HG03439 (cell line): ENCODE results near the gene UBE2O.

ENCODE experiments used
- ATAC-seq: cut with Tn5 transposase; IDR thresholded peaks from one replicate; pipeline ENCODE4 v1.9.1; 2021; ENCODE audit warnings: mild to moderate bottlenecking, moderate library complexity; ENCODE audit not compliant: unreplicated experiment

Gene UBE2O

DNA sequence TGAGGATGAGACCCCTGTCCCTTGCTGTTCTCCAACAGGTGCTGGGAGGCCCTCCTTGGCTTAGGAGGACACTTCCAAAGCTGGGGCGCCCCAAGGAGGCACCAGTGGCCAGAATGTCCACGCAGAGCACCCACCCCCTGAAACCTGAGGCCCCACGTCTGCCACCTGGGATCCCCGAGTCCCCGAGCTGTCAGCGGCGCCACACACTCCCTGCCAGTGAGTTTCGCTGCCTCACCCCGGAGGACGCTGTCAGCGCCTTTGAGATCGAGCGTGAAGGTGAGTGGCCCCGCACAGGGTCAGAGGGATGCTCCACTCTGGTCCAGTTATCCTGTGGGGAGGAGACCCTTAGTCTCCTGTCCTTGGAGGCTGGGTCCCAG lies 15.7 kb upstream of the UBE2O start:
- no peak for ATAC-seq

DNA sequence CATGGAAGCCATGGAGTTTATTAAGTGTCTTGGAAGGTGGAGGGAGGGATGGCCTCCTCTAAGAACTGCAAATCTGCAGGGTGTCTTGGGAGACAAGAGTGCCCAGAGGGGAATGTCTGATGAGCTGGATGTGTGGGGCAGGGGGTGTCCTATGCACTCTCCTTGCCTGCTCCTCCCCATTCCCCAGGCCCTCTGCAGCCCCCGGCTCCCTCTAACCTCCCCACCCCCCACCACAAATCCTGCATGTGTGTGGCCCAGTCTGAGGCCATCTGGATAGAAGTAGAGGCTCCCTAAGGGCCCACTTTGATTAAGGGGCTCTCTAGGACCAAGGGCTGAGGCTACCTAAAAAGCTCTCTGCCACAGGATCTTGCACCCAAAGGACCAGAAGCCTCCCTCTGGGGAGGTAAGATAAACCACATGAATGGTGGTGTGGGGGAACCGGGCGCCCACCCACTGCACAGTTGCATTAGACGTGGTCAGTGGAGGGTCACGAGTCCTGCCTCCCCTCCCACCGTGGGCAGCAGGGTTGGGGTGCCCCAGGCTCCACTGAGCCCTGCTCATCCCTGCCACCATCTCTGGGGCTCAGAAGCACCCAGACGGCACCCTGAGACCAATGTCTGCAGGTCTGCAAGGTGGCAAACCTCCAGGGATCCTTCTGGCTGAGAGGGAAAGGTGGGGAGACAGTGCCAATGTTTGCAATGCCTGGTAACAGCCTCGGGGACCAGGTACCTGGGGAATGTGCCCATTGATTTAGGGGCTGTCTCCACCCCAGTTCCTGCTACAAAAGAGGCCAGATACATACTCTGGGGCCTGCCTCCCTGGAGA lies 15.1 kb upstream of the UBE2O start:
- no peak for ATAC-seq

- ATAC-seq: no peak
These were observed 14.4 kb upstream of the UBE2O start, which contains the start of gene AANAT for GRCh38 chr17:76467366-76467765. AANAT (plus strand) TSS chr17:76467603; CDS start chr17:76468747, 1,144 bp downstream.

DNA sequence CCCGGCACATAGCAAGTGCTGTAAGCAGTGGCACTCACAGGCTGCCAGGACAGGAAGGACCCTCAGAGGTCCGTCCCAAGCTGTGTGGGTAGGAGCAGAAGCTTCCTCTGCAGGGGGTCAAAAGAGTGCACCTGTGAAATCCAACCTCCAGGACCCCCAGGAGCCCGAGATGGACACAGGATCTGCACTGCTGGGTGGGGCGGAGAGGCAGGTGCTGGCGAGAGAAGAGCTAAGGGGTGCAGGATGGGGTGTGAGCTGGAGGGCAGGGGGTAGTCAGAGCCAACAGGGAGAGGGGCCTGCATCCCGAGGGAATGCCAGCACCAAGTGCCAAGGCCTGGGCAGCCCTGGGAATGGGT lies 13.8 kb upstream of the UBE2O start:
- no peak for ATAC-seq

DNA sequence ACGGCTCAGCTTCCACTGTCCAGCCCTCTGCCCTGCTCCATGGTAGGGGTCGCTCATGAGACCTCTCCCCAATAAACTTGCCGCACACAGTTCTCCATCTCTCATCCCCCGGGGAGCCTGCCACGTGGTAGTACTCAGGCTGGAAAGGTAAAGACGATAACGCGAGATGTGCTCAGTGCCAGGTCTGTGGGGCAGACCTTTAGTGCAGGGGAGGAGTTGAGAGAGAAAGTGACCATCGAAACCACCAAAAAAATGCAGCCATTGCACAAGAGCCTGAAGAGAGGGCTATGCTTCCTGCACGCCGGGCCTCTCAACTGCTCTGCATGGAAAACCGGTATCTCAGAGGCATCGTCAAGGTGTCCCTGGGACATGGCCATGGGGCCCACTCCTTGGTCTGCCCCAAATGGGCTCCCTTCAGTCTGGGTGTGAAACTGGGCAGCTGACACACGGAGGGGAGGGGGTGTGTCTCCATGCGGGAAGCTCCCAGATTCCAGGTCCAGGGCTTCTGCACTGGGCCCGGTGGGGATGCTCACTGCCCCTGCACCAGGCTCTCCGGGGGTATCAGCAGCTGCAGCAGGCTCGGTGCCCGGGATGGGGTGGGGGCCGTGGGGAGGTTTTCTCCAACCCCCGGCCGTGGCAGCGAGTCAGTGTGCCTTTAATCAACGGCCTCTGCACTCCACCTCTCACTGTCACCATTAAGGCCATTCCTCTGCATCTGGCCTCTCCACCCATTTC lies 9.8 kb upstream of the UBE2O start:
- ATAC-seq: no peak

DNA sequence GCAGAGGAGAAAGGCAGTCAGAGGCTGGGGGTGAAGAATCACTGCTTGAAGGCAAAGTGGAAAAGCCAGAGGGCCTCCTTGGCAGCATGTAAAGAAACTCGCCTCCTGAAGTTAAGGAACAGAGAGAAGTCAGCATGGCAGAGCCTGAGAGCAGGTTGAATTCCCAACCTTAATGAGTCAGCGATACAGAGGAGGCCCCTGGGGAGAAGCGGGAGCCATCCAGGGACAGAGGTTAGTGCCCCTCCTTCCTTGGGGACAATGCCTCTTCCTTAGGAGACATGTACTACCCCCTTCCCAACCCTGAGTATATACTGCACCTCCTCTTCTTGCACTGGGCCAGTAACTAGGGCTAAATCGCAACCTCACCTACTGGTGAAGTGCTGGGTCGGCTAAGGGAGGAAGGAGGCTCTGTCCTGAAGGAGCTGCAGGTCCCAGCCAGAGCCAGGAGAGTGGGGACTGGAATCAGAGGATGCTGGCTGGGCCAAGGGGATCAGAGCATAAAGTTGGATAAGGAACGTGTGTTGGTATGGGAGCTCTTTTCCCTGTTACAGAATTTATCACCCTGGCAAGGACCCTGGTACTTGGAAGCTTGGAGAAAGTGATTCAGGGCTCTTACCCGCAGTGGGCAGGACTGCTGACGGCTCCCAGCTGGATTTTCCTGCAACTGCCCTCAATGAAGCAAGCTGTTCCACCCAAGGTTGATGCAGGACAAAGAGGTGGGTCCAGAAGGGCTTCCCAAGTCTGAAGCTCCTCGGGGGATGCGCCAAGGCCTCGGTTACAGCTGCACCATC lies 9.0 kb upstream of the UBE2O start:
- ATAC-seq: no peak

- no peak for ATAC-seq
These were observed 6.7 kb upstream of the UBE2O start for GRCh38 chr17:76459674-76460073.

DNA sequence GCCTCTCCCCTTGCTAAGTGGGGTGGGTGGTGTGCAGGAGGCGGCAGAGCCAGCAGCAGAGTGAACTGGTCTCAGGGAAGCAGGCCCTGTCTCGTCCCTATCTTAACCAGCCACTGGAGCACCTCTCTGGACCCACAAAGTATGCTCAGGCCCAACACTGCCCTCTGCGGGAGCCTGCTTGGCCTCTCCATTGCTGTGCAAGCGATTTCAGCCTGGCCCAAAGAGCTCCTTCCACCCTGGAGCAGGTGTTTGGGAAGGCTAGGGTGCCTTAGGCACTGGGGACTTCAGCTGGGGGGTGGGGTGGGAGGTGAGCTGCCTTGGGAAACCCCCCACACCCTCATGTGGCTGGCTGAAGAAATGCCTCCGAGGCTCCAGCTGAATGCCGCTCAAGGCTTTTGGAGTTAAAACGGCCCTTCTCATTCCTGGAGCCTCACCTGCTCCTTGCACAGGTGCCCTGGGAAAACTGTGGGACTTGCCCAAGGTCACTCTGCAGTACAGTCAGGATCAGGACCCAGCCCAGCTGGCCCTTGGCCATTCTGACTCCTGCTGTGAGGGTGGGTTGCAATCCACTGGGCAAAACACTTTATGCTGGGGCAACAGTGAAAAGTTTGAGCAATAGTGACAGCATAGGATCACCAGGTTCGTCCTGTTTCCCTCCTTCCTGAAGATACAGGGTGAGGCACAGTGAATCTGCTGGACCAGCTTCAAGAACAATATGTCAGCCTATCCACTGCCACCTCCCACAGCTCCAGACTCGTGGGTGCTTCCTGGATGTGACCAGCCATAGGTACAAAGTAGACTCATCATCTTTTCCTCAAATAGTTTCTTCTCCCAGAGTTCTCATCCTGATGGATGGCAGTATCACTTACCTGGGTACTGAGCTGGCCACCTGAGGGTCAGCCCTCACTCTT lies 5.9 kb upstream of the UBE2O start:
- no peak for ATAC-seq

DNA sequence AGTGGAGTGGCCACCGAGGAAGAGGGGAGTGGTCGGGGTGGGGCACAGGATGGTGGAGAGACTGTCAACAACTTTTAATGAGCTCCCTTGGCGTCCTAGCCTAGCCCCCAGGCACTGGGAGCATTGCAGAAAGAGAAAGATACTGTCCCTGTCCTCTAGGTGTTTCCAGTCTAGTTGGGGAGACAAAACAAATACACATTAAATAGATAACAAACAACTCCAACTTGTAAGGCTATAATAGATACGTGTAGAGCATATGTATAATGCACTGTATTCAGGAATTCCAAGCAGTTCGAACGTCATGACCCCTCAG lies 435 bp upstream of the UBE2O start:
- ATAC-seq: no peak

DNA sequence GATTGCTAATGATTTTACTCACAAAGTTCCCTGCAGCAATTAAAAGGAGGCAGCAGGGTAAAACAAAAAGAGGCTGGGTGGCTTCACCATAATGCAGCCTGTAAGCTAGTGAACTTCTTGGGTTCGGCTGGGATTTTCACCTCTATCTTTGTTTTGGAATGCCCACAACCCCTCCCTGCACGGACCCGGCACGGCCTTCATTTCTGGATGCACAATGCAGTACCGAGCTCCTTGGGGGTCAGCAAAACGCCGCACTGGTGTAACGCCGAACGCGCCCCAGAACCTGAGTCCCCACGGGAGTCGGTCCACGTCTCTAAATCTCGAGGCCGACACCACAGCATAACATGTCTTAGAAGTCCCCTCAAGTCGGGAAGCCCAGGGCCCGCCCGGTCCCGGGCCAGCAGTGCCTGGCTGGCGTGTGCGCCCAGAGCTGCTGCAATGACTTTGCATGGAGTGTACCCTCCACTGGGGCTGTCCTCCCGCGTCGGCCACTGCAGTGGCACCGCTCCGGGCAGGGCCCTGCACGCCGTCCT lies 759 bp downstream of the UBE2O start:
- no peak for ATAC-seq

- ATAC-seq: no peak
These were observed 1.4 kb downstream of the UBE2O start for GRCh38 chr17:76451506-76451905.

GRCh38 chr17:76449126-76449525 lies 3.8 kb downstream of the UBE2O start:
- ATAC-seq: no peak

- no peak for ATAC-seq
These were observed 4.9 kb downstream of the UBE2O start for GRCh38 chr17:76447931-76448652.

- ATAC-seq: no peak
These were observed 6.3 kb downstream of the UBE2O start for GRCh38 chr17:76446449-76447231.

DNA sequence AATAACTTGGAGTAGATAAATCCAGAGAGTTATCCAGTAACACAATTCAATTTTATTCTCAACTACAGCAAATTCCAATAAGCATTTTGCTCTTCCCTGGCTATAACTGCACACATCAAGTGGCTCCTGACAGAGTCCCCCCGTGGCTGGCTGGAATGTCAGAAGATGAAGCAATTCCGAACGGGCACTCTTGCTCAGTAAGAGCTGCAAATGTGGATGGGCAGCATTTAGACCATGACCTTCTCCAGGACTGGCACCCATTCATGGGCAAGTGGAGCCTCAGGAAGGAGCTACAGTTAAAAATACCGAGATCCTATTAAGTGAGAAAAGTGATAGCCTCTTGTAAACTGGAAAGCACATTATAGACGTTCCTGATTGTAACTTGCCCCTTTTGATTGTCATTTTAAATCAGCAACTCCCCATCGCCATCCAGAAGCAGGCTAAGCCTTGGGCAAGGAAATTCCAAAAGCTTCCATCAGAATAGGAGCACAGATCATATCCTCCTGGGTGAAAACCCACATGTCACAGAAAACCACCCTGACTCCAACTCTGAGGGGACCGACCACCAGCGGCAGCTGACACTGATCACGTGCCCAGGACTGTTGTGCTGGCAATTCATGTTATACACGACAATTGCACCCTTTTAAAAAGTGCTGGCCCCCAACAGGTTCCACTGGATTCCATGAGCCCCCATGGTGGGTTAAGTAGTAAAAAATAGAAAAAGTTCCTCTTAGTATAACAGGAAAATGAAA lies 7.1 kb downstream of the UBE2O start:
- ATAC-seq: no peak

GRCh38 chr17:76444518-76445311 lies 8.2 kb downstream of the UBE2O start:
- no peak for ATAC-seq
